ENCODE measurements around the gene CHST14. TPM values are rescaled to one million over a fixed set of nuclear protein-coding genes. Genes with fewer than 3 reads are reported as not detected.

Gene CHST14
- total RNA-seq, 1 donor = 13.4 TPM

DNA sequence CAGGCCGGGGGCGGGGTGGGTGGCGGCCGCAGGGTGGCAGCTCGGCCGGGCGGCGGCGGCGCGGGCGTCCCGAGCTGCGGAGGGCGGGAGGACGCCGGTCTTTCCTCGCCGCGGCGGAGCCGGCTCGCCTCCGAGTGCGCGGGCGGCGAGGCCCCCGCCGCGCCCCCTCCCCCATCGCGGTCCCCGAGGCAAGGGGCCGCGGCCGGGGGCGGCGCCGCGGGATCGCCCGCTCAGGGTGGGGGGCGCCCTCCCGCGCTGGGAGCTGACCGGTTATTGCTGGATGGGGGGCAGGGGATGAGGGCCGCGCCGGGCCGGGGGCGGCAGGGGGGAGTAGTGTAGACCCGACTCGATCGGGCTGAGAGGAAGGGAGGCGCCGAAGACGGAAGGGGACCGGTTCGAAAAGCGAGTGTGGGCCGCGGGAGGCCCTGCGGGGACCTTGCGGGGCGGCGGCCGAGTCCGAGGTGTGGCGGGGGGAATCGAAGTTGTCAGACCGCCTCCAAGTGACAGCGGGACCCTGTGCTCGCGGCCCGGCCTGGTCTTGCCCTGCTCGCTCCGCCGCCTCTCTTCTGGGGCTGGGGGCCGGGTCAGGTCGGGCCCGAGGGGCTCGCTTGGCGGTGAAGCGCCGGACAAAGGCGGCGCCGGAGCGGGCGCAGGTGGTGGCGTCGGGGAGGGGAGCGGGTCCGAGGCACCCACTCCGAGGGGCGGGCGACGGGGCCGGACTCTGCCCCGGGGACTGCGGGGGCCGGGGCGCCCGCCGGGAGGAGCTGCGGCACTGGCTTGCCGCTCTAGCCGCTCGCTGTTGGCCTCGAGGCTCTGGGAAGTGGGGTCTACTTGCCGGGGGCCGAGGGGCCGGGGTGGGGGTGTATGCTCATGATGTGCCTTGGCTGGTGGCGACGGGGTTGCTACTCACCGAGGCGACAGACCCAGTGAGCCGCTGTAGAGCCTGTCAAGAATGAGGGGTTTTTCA, 28.9 kb upstream of the CHST14 start:
- H2AFZ ChIP-seq (ENCODE audit: low read length) = no peak overlapping the region
- peaks cover 12% of the 10 kb centered on the region for H3K4me1 ChIP-seq (ENCODE audit: insufficient read depth, low read length)
- H3K4me2 ChIP-seq (ENCODE audit: insufficient read depth, low read length) = peak overlapping the region; percentile 83
- H3K27ac ChIP-seq (ENCODE audit: low read depth, low read length) = no peak overlapping the region
- peak; percentile 91 for DNase-seq (ENCODE audit: insufficient read length, low spot score, missing footprints)
- no peaks in the 10 kb centered on the region for H3K9me3 ChIP-seq (ENCODE audit: low read depth, low read length)
- H3K79me2 ChIP-seq (ENCODE audit: insufficient read depth, low read length) = peaks cover 44% of the 10 kb centered on the region
- H3K36me3 ChIP-seq (ENCODE audit: insufficient read depth, low read length) = no peaks in the 10 kb centered on the region
- peaks cover 30% of the 10 kb centered on the region for H3K27me3 ChIP-seq (ENCODE audit: insufficient read depth, low read length)
- peaks cover 47% of the 10 kb centered on the region for H4K20me1 ChIP-seq (ENCODE audit: insufficient read depth, low read length)
- TF ChIP-seq, protein P1, sequence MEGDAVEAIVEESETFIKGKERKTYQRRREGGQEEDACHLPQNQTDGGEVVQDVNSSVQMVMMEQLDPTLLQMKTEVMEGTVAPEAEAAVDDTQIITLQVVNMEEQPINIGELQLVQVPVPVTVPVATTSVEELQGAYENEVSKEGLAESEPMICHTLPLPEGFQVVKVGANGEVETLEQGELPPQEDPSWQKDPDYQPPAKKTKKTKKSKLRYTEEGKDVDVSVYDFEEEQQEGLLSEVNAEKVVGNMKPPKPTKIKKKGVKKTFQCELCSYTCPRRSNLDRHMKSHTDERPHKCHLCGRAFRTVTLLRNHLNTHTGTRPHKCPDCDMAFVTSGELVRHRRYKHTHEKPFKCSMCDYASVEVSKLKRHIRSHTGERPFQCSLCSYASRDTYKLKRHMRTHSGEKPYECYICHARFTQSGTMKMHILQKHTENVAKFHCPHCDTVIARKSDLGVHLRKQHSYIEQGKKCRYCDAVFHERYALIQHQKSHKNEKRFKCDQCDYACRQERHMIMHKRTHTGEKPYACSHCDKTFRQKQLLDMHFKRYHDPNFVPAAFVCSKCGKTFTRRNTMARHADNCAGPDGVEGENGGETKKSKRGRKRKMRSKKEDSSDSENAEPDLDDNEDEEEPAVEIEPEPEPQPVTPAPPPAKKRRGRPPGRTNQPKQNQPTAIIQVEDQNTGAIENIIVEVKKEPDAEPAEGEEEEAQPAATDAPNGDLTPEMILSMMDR (IDR thresholded peaks at IDR 0.05; ENCODE audit: extremely low read depth, low read depth, low read length) = no peak
- peak overlapping the region; percentile 77 for H3K4me3 ChIP-seq (ENCODE audit: insufficient read depth, low read length)

DNA sequence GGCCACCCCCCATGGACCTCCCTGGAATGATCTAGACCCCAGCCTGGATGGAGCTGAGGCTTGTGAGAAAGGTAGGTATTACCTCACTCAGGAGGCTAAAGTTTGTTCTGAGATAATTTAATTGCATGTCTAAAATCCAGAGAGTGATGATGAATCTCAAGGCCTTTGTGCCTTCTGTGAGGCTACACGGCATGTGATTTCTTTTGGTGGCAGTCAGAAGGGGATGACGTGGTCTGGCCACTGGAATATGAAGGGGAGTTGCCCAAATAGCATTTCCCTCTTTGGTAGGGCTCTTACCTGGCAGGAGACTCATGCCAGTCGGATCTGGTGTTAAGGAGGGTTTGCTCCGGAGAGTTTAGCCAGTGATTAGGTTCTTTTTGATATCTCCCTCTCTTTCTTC, 27.5 kb upstream of the CHST14 start:
- Histone ChIP-seq H3K4me2 (ENCODE audit: insufficient read depth, low read length) (no peak overlapping the region), H3K4me3 (ENCODE audit: insufficient read depth, low read length) (no peak overlapping the region), H3K36me3 (ENCODE audit: insufficient read depth, low read length) (no peaks in the 10 kb centered on the region), H3K79me2 (ENCODE audit: insufficient read depth, low read length) (peaks cover 50% of the 10 kb centered on the region), H2AFZ (ENCODE audit: low read length) (no peak overlapping the region), H3K9me3 (ENCODE audit: low read depth, low read length) (no peaks in the 10 kb centered on the region), H3K27ac (ENCODE audit: low read depth, low read length) (no peak overlapping the region), H4K20me1 (ENCODE audit: insufficient read depth, low read length) (peaks cover 55% of the 10 kb centered on the region), H3K27me3 (ENCODE audit: insufficient read depth, low read length) (peaks cover 16% of the 10 kb centered on the region), H3K4me1 (ENCODE audit: insufficient read depth, low read length) (peaks cover 12% of the 10 kb centered on the region)
- TF ChIP-seq, protein P1 (IDR thresholded peaks at IDR 0.05; ENCODE audit: extremely low read depth, low read depth, low read length) = no peak
- no peak for DNase-seq (ENCODE audit: insufficient read length, low spot score, missing footprints)

DNA sequence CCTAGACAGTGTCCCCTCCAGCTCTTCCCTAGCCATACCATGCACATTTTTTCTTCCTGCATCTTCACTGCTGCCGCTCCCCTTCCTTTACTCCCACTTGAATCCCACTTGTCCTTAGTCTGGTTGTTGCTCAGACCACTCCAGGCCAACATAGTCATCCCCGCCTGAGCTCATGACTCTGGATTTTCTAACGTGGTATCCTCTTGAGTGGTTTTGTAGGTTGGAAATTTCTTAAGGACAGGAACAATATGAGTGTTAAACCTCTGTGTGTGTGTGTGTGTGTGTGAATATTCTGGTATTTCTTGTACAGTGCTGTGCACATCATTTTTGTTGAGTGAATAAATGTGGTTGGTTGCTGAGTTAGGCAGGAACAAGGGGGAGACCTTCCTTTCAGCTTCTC, 26.9 kb upstream of the CHST14 start:
- H3K4me1 ChIP-seq (ENCODE audit: insufficient read depth, low read length) = peaks cover 12% of the 10 kb centered on the region
- no peak overlapping the region for H2AFZ ChIP-seq (ENCODE audit: low read length)
- H3K9me3 ChIP-seq (ENCODE audit: low read depth, low read length) = no peaks in the 10 kb centered on the region
- peaks cover 53% of the 10 kb centered on the region for H3K79me2 ChIP-seq (ENCODE audit: insufficient read depth, low read length)
- H3K27me3 ChIP-seq (ENCODE audit: insufficient read depth, low read length) = peaks cover 10% of the 10 kb centered on the region
- no peak for DNase-seq (ENCODE audit: insufficient read length, low spot score, missing footprints)
- H3K4me3 ChIP-seq (ENCODE audit: insufficient read depth, low read length) = no peak overlapping the region
- no peaks in the 10 kb centered on the region for H3K36me3 ChIP-seq (ENCODE audit: insufficient read depth, low read length)
- TF ChIP-seq, protein P1 (IDR thresholded peaks at IDR 0.05; ENCODE audit: extremely low read depth, low read depth, low read length) = no peak
- no peak overlapping the region for H3K27ac ChIP-seq (ENCODE audit: low read depth, low read length)
- no peak overlapping the region for H3K4me2 ChIP-seq (ENCODE audit: insufficient read depth, low read length)
- H4K20me1 ChIP-seq (ENCODE audit: insufficient read depth, low read length) = peaks cover 59% of the 10 kb centered on the region

DNA sequence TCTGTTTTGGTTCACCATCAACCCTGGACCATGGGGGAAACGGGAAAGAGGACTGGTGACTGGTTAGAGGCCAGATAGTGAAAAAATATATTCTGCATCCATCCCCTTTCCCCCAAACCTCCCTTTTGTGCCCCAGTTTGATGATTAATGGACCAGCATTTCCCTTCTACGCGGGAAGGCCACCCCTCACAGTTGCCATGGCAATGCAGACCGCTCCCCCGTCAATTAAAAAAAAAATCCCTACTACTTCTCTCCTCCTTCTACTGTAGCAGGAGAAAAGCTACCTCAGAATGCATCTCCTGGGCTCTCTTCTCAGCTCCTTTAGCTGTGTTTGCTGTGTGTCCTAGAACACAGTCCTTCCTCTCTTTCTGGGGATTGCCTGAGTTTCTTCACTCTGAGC, 26.0 kb upstream of the CHST14 start:
- Histone ChIP-seq H3K79me2 (ENCODE audit: insufficient read depth, low read length) (peaks cover 58% of the 10 kb centered on the region), H3K4me2 (ENCODE audit: insufficient read depth, low read length) (no peak overlapping the region), H3K4me1 (ENCODE audit: insufficient read depth, low read length) (peaks cover 13% of the 10 kb centered on the region), H4K20me1 (ENCODE audit: insufficient read depth, low read length) (peaks cover 63% of the 10 kb centered on the region), H3K36me3 (ENCODE audit: insufficient read depth, low read length) (no peaks in the 10 kb centered on the region), H3K27ac (ENCODE audit: low read depth, low read length) (no peak overlapping the region), H3K4me3 (ENCODE audit: insufficient read depth, low read length) (no peak overlapping the region), H2AFZ (ENCODE audit: low read length) (no peak overlapping the region), H3K9me3 (ENCODE audit: low read depth, low read length) (no peaks in the 10 kb centered on the region), H3K27me3 (ENCODE audit: insufficient read depth, low read length) (peaks cover under 1% of the 10 kb centered on the region)
- DNase-seq (ENCODE audit: insufficient read length, low spot score, missing footprints) = no peak
- TF ChIP-seq, protein P1 (IDR thresholded peaks at IDR 0.05; ENCODE audit: extremely low read depth, low read depth, low read length) = no peak
